SK-N-SH treated with all-trans-retinoic acid at 6 μM for 48 hours (cell line): Measurements from ENCODE around the gene GPR132.
A peak's percentile ranks its signal among the peaks of the same experiment; 100 is the strongest.

Experiments used
- ATAC-seq: fragments of 200-7000 bp; cut with Tn5 transposase; 3 replicates; pipeline ENCODE4 v1.9.1; 2020; ENCODE audit warnings: mild to moderate bottlenecking, moderate library complexity
- ARNTL ChIP-seq: fragments of 450-650 bp; formaldehyde crosslinking; IDR thresholded peaks from 2 replicates; pipeline ENCODE4 v1.5.0; 2020; ENCODE audit warnings: low read depth, mild to moderate bottlenecking, moderate library complexity, borderline replicate concordance
- BACH2 ChIP-seq: fragments of 250-450 bp; sonication (Bioruptor Pico); IDR thresholded peaks from 2 replicates; pipeline ENCODE4 v1.9.0; 2021; ENCODE audit warnings: mild to moderate bottlenecking, borderline replicate concordance
- CREB5 ChIP-seq: fragments of 250-450 bp; sonication (Bioruptor Pico); IDR thresholded peaks from 2 replicates; pipeline ENCODE4 v1.5.1; 2020; ENCODE audit warnings: low read depth, mild to moderate bottlenecking, moderate library complexity
- CSDC2 ChIP-seq: fragments of 250-450 bp; sonication (Bioruptor Pico); IDR thresholded peaks from 2 replicates; pipeline ENCODE4 v1.5.0; 2020; ENCODE audit warnings: mild to moderate bottlenecking, moderate library complexity
- CSRNP3 ChIP-seq: fragments of 250-450 bp; sonication (Bioruptor Pico); IDR thresholded peaks from 2 replicates; pipeline ENCODE4 v1.5.1; 2021; ENCODE audit warnings: mild to moderate bottlenecking, moderate library complexity
- ESRRG ChIP-seq: fragments of 250-450 bp; sonication (Bioruptor Pico); IDR thresholded peaks from 2 replicates; pipeline ENCODE4 v1.6.1; 2021; ENCODE audit warnings: mild to moderate bottlenecking
- GLIS3 ChIP-seq: fragments of 250-450 bp; sonication (Bioruptor Pico); IDR thresholded peaks from 2 replicates; pipeline ENCODE4 v1.5.0; 2020; ENCODE audit warnings: mild to moderate bottlenecking, moderate library complexity
- ISL1 ChIP-seq: fragments of 250-450 bp; sonication (Bioruptor Pico); IDR thresholded peaks from 2 replicates; pipeline ENCODE4 v2.1.2; 2022; ENCODE audit warnings: mild to moderate bottlenecking, moderate library complexity
- PATZ1 ChIP-seq: fragments of 250-450 bp; sonication (Bioruptor Pico); IDR thresholded peaks from 2 replicates; pipeline ENCODE4 v1.8.0; 2020; ENCODE audit warnings: mild to moderate bottlenecking, moderate library complexity, borderline replicate concordance
- SNAI2 ChIP-seq: fragments of 250-450 bp; sonication (Bioruptor Pico); IDR thresholded peaks from 2 replicates; pipeline ENCODE4 v1.5.0; 2020; ENCODE audit warnings: mild to moderate bottlenecking, moderate library complexity
- TOX ChIP-seq: fragments of 250-450 bp; sonication (Bioruptor Pico); IDR thresholded peaks from 2 replicates; pipeline ENCODE4 v1.8.0; 2021; ENCODE audit warnings: mild to moderate bottlenecking, moderate library complexity, borderline replicate concordance
- TSHZ2 ChIP-seq: fragments of 250-450 bp; sonication (Bioruptor Pico); IDR thresholded peaks from 2 replicates; pipeline ENCODE4 v1.5.0; 2020; ENCODE audit warnings: mild to moderate bottlenecking, moderate library complexity
- ZC3H10 ChIP-seq: fragments of 250-450 bp; sonication (Bioruptor Pico); IDR thresholded peaks from 2 replicates; pipeline ENCODE4 v1.5.1; 2021; ENCODE audit warnings: mild to moderate bottlenecking, moderate library complexity
- ZFP3 ChIP-seq: fragments of 250-450 bp; sonication (Bioruptor Pico); IDR thresholded peaks from 2 replicates; pipeline ENCODE4 v1.5.0; 2020; ENCODE audit warnings: mild to moderate bottlenecking, moderate library complexity
- ZNF70 ChIP-seq: fragments of 450-650 bp; formaldehyde crosslinking; IDR thresholded peaks from 2 replicates; pipeline ENCODE4 v1.5.0; 2020; ENCODE audit warnings: mild to moderate bottlenecking, moderate library complexity

GPR132 gene

GRCh38 chr14:105088812-105089745, 23.8 kb upstream of the GPR132 start (continued):
- TF ChIP-seq CSDC2 (CRISPR knock-in tag) (no peak), TOX (CRISPR knock-in tag) (no peak), ESRRG (CRISPR knock-in tag) (no peak), ZFP3 (CRISPR knock-in tag) (no peak)
- TF ChIP-seq, all 23 proteins: peak for 0

- ATAC-seq = peak; percentile 6; the same call in 2 of the 3 replicates
Observed at GRCh38 chr14:105087963-105088811, 23.0 kb upstream of the GPR132 start.

GRCh38 chr14:105087308-105087962, 22.2 kb upstream of the GPR132 start:
- peak; percentile 10 for ATAC-seq

More at GRCh38 chr14:105087963-105088811, 23.0 kb upstream of the GPR132 start:
- TF ChIP-seq SNAI2 (CRISPR knock-in tag) (no peak), TOX (CRISPR knock-in tag) (no peak), CREB5 (no peak), ZC3H10 (no peak), GLIS3 (CRISPR knock-in tag) (no peak), CSDC2 (CRISPR knock-in tag) (no peak), ZNF70 (CRISPR knock-in tag) (no peak), TSHZ2 (CRISPR knock-in tag) (no peak)

GRCh38 chr14:105086833-105087307, 21.6 kb upstream of the GPR132 start:
- peak; percentile 80 for ATAC-seq
- TF ChIP-seq ESRRG (CRISPR knock-in tag) (no peak), ARNTL (no peak), CREB5 (no peak), SNAI2 (CRISPR knock-in tag) (no peak), GLIS3 (CRISPR knock-in tag) (0 out of 2 replicates have a peak, but pooled peaks have one; percentile 60), TSHZ2 (CRISPR knock-in tag) (no peak), BACH2 (CRISPR knock-in tag) (no peak), CSRNP3 (CRISPR knock-in tag) (no peak), ISL1 (CRISPR knock-in tag) (no peak), ZFP3 (CRISPR knock-in tag) (peak; percentile 43; the same call in 1 of the 2 replicates)

More at GRCh38 chr14:105087308-105087962, 22.2 kb upstream of the GPR132 start:
- TF ChIP-seq ISL1 (CRISPR knock-in tag) (no peak), PATZ1 (CRISPR knock-in tag) (0 out of 2 replicates have a peak, but pooled peaks have one; percentile 0)
